Endothelial cell of umbilical vein (primary cell): ENCODE data around the gene PSTPIP1. TPM values are rescaled to one million over a fixed set of nuclear protein-coding genes. Genes with fewer than 3 reads are reported as not detected.

Source experiments
- BruUV-seq: library from RNA; stranded (reverse); fragments of 400-500 nt; replicated peaks from 2 replicates; lab custom pipeline; 2021; lab: Mats Ljungman, UMichigan
- CTCF ChIA-PET: fragments of 300-600, 350-600 bp; sonication (Branson Sonifier 250); formaldehyde crosslinking; loops from one replicate; lab custom pipeline; 2021; ENCODE audit warnings: antibody characterized with exemption, inconsistent platforms; lab: Charles Lee
- POLR2A ChIA-PET: fragments of 300-600, 350-600 bp; sonication (Branson Sonifier 250); formaldehyde crosslinking; loops from one replicate; lab custom pipeline; 2021; ENCODE audit warnings: antibody characterized with exemption, inconsistent platforms; lab: Charles Lee
- DNase-seq: peaks from one replicate; pipeline ENCODE4 v3.0.0-alpha.2; 2011; ENCODE audit warnings: low read depth, low spot score
- FAIRE-seq: peaks from 2 replicates; lab custom pipeline; 2011; peaks lifted over from hg19 to GRCh38; lab: Jason Lieb, UNC
- H2AFZ ChIP-seq: 2 replicates; pipeline ENCODE4 v1.6.0; 2012; ENCODE audit warnings: low read depth, low read length, control low read depth, inconsistent platforms
- H3K27ac ChIP-seq: 2 replicates; pipeline ENCODE4 v1.5.1; 2011; ENCODE audit warnings: low read depth, mild to moderate bottlenecking, control low read depth, low read length, moderate library complexity; ENCODE audit not compliant: insufficient read depth
- H3K27me3 ChIP-seq, 2 experiments: 2 replicates each; pipeline versions ENCODE4 v1.6.0 to v1.6.1; 2011; ENCODE audit warnings: low read length in 2 of 2, mixed read lengths in 1 of 2; ENCODE audit not compliant: control insufficient read depth in 2 of 2, insufficient read depth in 2 of 2
- H3K36me3 ChIP-seq, 2 experiments: 2 replicates in 1 of 2; 3 replicates in 1 of 2; pipeline ENCODE4 v1.5.1; 2011; ENCODE audit warnings: low read length in 2 of 2, mild to moderate bottlenecking in 1 of 2, moderate library complexity in 1 of 2; ENCODE audit not compliant: control insufficient read depth in 2 of 2, insufficient read depth in 2 of 2; ENCODE audit errors: extremely low read depth in 1 of 2
- H3K4me1 ChIP-seq: 3 replicates; pipeline ENCODE4 v1.5.1; 2011; ENCODE audit warnings: mild to moderate bottlenecking, low read length; ENCODE audit not compliant: control insufficient read depth, insufficient read depth; ENCODE audit errors: extremely low read depth
- H3K4me2 ChIP-seq: 2 replicates; pipeline ENCODE4 v1.6.1; 2011; ENCODE audit warnings: low read length, control low read depth, mixed read lengths; ENCODE audit not compliant: insufficient read depth
- H3K4me3 ChIP-seq, 3 experiments: fragments of 200-600 bp in 1 of 3; sonication (generic), shearing (Covaris generic) in 1 of 3; replicated peaks in 1 of 3; 2 replicates each; pipeline ENCODE4 v1.5.1; 2011 to 2016; ENCODE audit warnings: control low read depth in 3 of 3, low read length in 3 of 3, mild to moderate bottlenecking in 2 of 3, inconsistent platforms in 1 of 3, low read depth in 1 of 3, moderate library complexity in 1 of 3; ENCODE audit not compliant: insufficient read depth in 1 of 3
- H3K79me2 ChIP-seq: 2 replicates; pipeline ENCODE4 v1.6.0; 2012; ENCODE audit warnings: low read length, inconsistent platforms; ENCODE audit not compliant: control insufficient read depth, insufficient read depth
- H3K9ac ChIP-seq: replicated peaks from 2 replicates; pipeline ENCODE3; 2011; ENCODE audit warnings: low read length, control low read depth; ENCODE audit not compliant: insufficient read depth; ENCODE audit errors: extremely low read depth
- H3K9me1 ChIP-seq: replicated peaks from 3 replicates; pipeline ENCODE4 v1.6.0; 2011; ENCODE audit warnings: mild to moderate bottlenecking, low read length; ENCODE audit not compliant: control insufficient read depth, insufficient read depth; ENCODE audit errors: extremely low read depth
- H3K9me3 ChIP-seq: replicated peaks from 2 replicates; pipeline ENCODE4 v1.5.1; 2012; ENCODE audit warnings: low read length, inconsistent platforms; ENCODE audit not compliant: control insufficient read depth, insufficient read depth
- H4K20me1 ChIP-seq: replicated peaks from 2 replicates; pipeline ENCODE3; 2011; ENCODE audit warnings: mild to moderate bottlenecking, low read length; ENCODE audit not compliant: control insufficient read depth, insufficient read depth; ENCODE audit errors: extremely low read depth
- EZH2 ChIP-seq: IDR thresholded peaks from 2 replicates; pipeline ENCODE4 v1.6.1; 2012; ENCODE audit warnings: borderline replicate concordance, low read depth, mild to moderate bottlenecking, moderate library complexity, low read length, inconsistent platforms; ENCODE audit not compliant: severe bottlenecking
- FOS ChIP-seq: IDR thresholded peaks from 2 replicates; pipeline ENCODE4 v1.6.1; 2011; ENCODE audit warnings: mild to moderate bottlenecking, low read length, moderate library complexity, borderline replicate concordance; ENCODE audit not compliant: insufficient read depth
- JUN ChIP-seq: IDR thresholded peaks from 2 replicates; pipeline ENCODE4 v1.6.1; 2011; ENCODE audit warnings: borderline replicate concordance, low read depth; ENCODE audit not compliant: insufficient read length, insufficient read depth
- POLR2AphosphoS5 ChIP-seq: IDR thresholded peaks from 2 replicates; pipeline ENCODE4 v1.6.1; 2012; ENCODE audit warnings: low read depth, mild to moderate bottlenecking, control low read depth, low read length, moderate library complexity; ENCODE audit not compliant: insufficient read depth
- dilution Hi-C: fragments of 300-500 bp; cut with MboI; formaldehyde crosslinking; loops from one replicate; pipeline ENCODE4 v1.15.0; 2019; ENCODE audit warnings: low sequenced_read_pairs; ENCODE audit not compliant: extremely low pct_ligation_motif_present
- intact Hi-C: fragments of 100-400 bp; cut with micrococcal nuclease; formaldehyde crosslinking; loops from one replicate; pipeline ENCODE4 v1.10.0; 2022
- polyA plus RNA-seq, 4 experiments: library from polyadenylated mRNA; depleted of rRNA in 3 of 4; stranded (reverse) in 3 of 4; unstranded in 1 of 4; fragments of >200 nt; gene quantifications; 2 replicates each; pipeline versions ENCODE4 v1.2.1 to v1.2.3, GENCODE V29; 2011 to 2012; ENCODE audit warnings: missing spikeins in 1 of 4
- total RNA-seq: library from RNA; stranded (reverse); gene quantifications from 2 replicates; pipeline ENCODE4 v1.2.3, GENCODE V29; 2021
- TF ChIP-seq, protein P1 (sequence below), 2 donors: IDR thresholded peaks; 1 replicate in 1 of 2; 2 replicates in 1 of 2; pipeline ENCODE4 v1.5.1; 2011; ENCODE audit warnings: low read length in 2 of 2, mild to moderate bottlenecking in 2 of 2, moderate library complexity in 2 of 2, control low read depth in 1 of 2, inconsistent platforms in 1 of 2, low read depth in 1 of 2; ENCODE audit not compliant: insufficient read depth in 1 of 2; ENCODE audit errors: extremely low read depth in 1 of 2

PSTPIP1 gene
- total and polyA plus RNA-seq, 2 donors (not counting 3 experiments of a cell fraction or from before 2014, with no cell fraction given) = not detected

- H3K27me3 ChIP-seq = no peaks in the 10 kb centered on the region
- H3K4me2 ChIP-seq = no peak overlapping the region
- no peaks in the 10 kb centered on the region for H4K20me1 ChIP-seq
- TF ChIP-seq JUN (no peak), POLR2AphosphoS5 (no peak), EZH2 (no peak), FOS (no peak)
- TF ChIP-seq, protein P1, sequence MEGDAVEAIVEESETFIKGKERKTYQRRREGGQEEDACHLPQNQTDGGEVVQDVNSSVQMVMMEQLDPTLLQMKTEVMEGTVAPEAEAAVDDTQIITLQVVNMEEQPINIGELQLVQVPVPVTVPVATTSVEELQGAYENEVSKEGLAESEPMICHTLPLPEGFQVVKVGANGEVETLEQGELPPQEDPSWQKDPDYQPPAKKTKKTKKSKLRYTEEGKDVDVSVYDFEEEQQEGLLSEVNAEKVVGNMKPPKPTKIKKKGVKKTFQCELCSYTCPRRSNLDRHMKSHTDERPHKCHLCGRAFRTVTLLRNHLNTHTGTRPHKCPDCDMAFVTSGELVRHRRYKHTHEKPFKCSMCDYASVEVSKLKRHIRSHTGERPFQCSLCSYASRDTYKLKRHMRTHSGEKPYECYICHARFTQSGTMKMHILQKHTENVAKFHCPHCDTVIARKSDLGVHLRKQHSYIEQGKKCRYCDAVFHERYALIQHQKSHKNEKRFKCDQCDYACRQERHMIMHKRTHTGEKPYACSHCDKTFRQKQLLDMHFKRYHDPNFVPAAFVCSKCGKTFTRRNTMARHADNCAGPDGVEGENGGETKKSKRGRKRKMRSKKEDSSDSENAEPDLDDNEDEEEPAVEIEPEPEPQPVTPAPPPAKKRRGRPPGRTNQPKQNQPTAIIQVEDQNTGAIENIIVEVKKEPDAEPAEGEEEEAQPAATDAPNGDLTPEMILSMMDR (IDR thresholded peaks at IDR 0.05; ENCODE audit: extremely low read depth in 1 of 2, insufficient read depth in 1 of 2, low read depth in 1 of 2, low read length in 2 of 2) = no peak
- BruUV-seq = no TSS peak
- no peaks in the 10 kb centered on the region for H3K9me1 ChIP-seq
- H2AFZ ChIP-seq = no peak overlapping the region
- DNase-seq (no peak), FAIRE-seq (no peak)
- no peaks in the 10 kb centered on the region for H3K9me3 ChIP-seq
- dilution Hi-C loops (no loop called here), intact Hi-C loops (loop anchor here (5.0 kb wide), 3 partner anchors 167 to 828 kb away; no protein-coding TSS in a partner anchor)
- POLR2A ChIA-PET = no interaction called here
- H3K79me2 ChIP-seq = no peaks in the 10 kb centered on the region
- CTCF ChIA-PET = interaction anchor here (0.5 to 1.7 kb wide), 3 partner anchors 30 to 523 kb away, joined by 3 to 4 read pairs (median 3); no protein-coding TSS in a partner anchor
- H3K9ac ChIP-seq = no peak overlapping the region
- H3K4me3 ChIP-seq = no peak overlapping the region
- peaks cover 8% of the 10 kb centered on the region for H3K4me1 ChIP-seq
- H3K27ac ChIP-seq = no peak overlapping the region
- no peaks in the 10 kb centered on the region for H3K36me3 ChIP-seq
Measured at GRCh38 chr15:77020348-77021087, 25.6 kb downstream of the PSTPIP1 start.
